ENCODE measurements around the gene UGT8. TPM values are rescaled to one million over a fixed set of nuclear protein-coding genes. Genes with fewer than 3 reads are reported as not detected.

Gene UGT8
- total RNA-seq, 1 experiment from 2014 or later, result 3.4 TPM

- no peaks in the 10 kb centered on the region for H3K4me1 ChIP-seq (ENCODE audit: insufficient read depth, low read length)
- H3K9me2 ChIP-seq (replicated peaks; ENCODE audit: low read length), result no peaks in the 10 kb centered on the region
- BruUV-seq (replicated peaks), result no TSS peak
- TF ChIP-seq EZH2phosphoT487 (IDR thresholded peaks at IDR 0.05; ENCODE audit: borderline replicate concordance, low read length), result no peak
- TF ChIP-seq, protein P1, sequence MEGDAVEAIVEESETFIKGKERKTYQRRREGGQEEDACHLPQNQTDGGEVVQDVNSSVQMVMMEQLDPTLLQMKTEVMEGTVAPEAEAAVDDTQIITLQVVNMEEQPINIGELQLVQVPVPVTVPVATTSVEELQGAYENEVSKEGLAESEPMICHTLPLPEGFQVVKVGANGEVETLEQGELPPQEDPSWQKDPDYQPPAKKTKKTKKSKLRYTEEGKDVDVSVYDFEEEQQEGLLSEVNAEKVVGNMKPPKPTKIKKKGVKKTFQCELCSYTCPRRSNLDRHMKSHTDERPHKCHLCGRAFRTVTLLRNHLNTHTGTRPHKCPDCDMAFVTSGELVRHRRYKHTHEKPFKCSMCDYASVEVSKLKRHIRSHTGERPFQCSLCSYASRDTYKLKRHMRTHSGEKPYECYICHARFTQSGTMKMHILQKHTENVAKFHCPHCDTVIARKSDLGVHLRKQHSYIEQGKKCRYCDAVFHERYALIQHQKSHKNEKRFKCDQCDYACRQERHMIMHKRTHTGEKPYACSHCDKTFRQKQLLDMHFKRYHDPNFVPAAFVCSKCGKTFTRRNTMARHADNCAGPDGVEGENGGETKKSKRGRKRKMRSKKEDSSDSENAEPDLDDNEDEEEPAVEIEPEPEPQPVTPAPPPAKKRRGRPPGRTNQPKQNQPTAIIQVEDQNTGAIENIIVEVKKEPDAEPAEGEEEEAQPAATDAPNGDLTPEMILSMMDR (conservative IDR thresholded peaks at IDR 0.05; ENCODE audit: low read depth, low read length), result no peak
- TF ChIP-seq EZH2 (IDR thresholded peaks at IDR 0.05; ENCODE audit: low read length, unreplicated experiment), result no peak
- no peaks in the 10 kb centered on the region for H4K20me1 ChIP-seq (ENCODE audit: low read length)
- no peaks in the 10 kb centered on the region for H3K27me3 ChIP-seq (ENCODE audit: low read length)
- no peaks in the 10 kb centered on the region for H3K79me2 ChIP-seq (ENCODE audit: low read length)
- DNase-seq, result no peak
- intact Hi-C loops (cut with micrococcal nuclease), result no loop called here
- no peak overlapping the region for H2AFZ ChIP-seq (ENCODE audit: low read length)
- H3F3A ChIP-seq (ENCODE audit: low read length, unreplicated experiment), result no peaks in the 10 kb centered on the region
- ATAC-seq, result no peak
- no peaks in the 10 kb centered on the region for H3K36me3 ChIP-seq (ENCODE audit: low read depth, low read length)
- POLR2A ChIA-PET (ENCODE audit: unreplicated experiment), result no interaction called here
- H3K9me3 ChIP-seq (ENCODE audit: low read length), result no peaks in the 10 kb centered on the region
- no peak overlapping the region for H3K27ac ChIP-seq (ENCODE audit: low read length)
- no peak overlapping the region for H3K4me2 ChIP-seq (ENCODE audit: low read length)
- CTCF ChIA-PET, result no interaction called here
- no peak overlapping the region for H3K4me3 ChIP-seq (ENCODE audit: low read length)
- H3K9ac ChIP-seq (ENCODE audit: low read length), result no peak overlapping the region
Observed at GRCh38 chr4:114642173-114642780, 43.7 kb downstream of the UGT8 start.

- no peak overlapping the region for H3K27ac ChIP-seq (ENCODE audit: low read length)
- TF ChIP-seq, protein P1 (conservative IDR thresholded peaks at IDR 0.05; ENCODE audit: low read depth, low read length), result no peak
- TF ChIP-seq EZH2 (IDR thresholded peaks at IDR 0.05; ENCODE audit: low read length, unreplicated experiment) (no peak), EZH2phosphoT487 (IDR thresholded peaks at IDR 0.05; ENCODE audit: borderline replicate concordance, low read length) (no peak)
- DNase-seq, result no peak
- no peaks in the 10 kb centered on the region for H3K79me2 ChIP-seq (ENCODE audit: low read length)
- ChIA-PET POLR2A (ENCODE audit: unreplicated experiment) (no interaction called here), CTCF (no interaction called here)
- no peaks in the 10 kb centered on the region for H4K20me1 ChIP-seq (ENCODE audit: low read length)
- H3F3A ChIP-seq (ENCODE audit: low read length, unreplicated experiment), result no peaks in the 10 kb centered on the region
- H3K9ac ChIP-seq (ENCODE audit: low read length), result no peak overlapping the region
- no peak overlapping the region for H3K4me2 ChIP-seq (ENCODE audit: low read length)
- H3K9me3 ChIP-seq (ENCODE audit: low read length), result no peaks in the 10 kb centered on the region
- no TSS peak for BruUV-seq (replicated peaks)
- H3K9me2 ChIP-seq (replicated peaks; ENCODE audit: low read length), result no peaks in the 10 kb centered on the region
- no peak for ATAC-seq
- H3K36me3 ChIP-seq (ENCODE audit: low read depth, low read length), result no peaks in the 10 kb centered on the region
- no peak overlapping the region for H2AFZ ChIP-seq (ENCODE audit: low read length)
- no peaks in the 10 kb centered on the region for H3K27me3 ChIP-seq (ENCODE audit: low read length)
- no peak overlapping the region for H3K4me3 ChIP-seq (ENCODE audit: low read length)
- no peaks in the 10 kb centered on the region for H3K4me1 ChIP-seq (ENCODE audit: insufficient read depth, low read length)
- intact Hi-C loops (cut with micrococcal nuclease), result no loop called here
Observed at GRCh38 chr4:114649908-114650307, 51.3 kb downstream of the UGT8 start.

DNA sequence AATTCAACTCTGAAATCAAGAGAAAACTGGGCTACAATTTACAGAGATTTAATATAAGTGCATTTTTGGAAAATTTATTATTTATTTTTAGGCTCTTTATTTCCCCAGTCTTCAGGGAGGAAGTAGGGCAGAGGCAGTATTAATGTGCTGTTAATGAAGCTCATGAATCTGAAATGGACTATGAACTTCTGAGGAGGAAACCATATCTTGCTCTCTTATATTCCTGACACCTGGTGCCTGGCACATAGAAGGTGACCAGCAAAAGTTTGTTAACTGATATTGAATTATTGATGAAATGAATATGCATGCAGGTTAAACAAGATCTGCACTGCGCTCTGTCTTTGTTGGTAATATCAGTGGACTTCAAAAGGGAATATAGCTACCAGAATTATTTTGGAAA, 55.1 kb downstream of the UGT8 start:
- TF ChIP-seq, protein P1 (conservative IDR thresholded peaks at IDR 0.05; ENCODE audit: low read depth, low read length), result no peak
- TF ChIP-seq EZH2 (IDR thresholded peaks at IDR 0.05; ENCODE audit: low read length, unreplicated experiment), result no peak
- no peak for TF ChIP-seq EZH2phosphoT487 (IDR thresholded peaks at IDR 0.05; ENCODE audit: borderline replicate concordance, low read length)
- Histone ChIP-seq H3K4me1 (ENCODE audit: insufficient read depth, low read length) (no peaks in the 10 kb centered on the region), H3K4me2 (ENCODE audit: low read length) (no peak overlapping the region), H3K9me3 (ENCODE audit: low read length) (no peaks in the 10 kb centered on the region), H3K9ac (ENCODE audit: low read length) (no peak overlapping the region), H3F3A (ENCODE audit: low read length, unreplicated experiment) (no peaks in the 10 kb centered on the region), H3K4me3 (ENCODE audit: low read length) (no peak overlapping the region), H3K79me2 (ENCODE audit: low read length) (no peaks in the 10 kb centered on the region), H3K36me3 (ENCODE audit: low read depth, low read length) (no peaks in the 10 kb centered on the region), H3K27me3 (ENCODE audit: low read length) (no peaks in the 10 kb centered on the region), H4K20me1 (ENCODE audit: low read length) (no peaks in the 10 kb centered on the region), H2AFZ (ENCODE audit: low read length) (no peak overlapping the region), H3K27ac (ENCODE audit: low read length) (no peak overlapping the region), H3K9me2 (replicated peaks; ENCODE audit: low read length) (no peaks in the 10 kb centered on the region)
- CTCF ChIA-PET, result interaction anchor here (0.6 kb wide), 1 partner anchor 97 kb away, joined by 3 read pairs; no protein-coding TSS in a partner anchor
- intact Hi-C loops (cut with micrococcal nuclease), result no loop called here
- BruUV-seq (replicated peaks), result no TSS peak
- ATAC-seq (no peak), DNase-seq (no peak)
- POLR2A ChIA-PET (ENCODE audit: unreplicated experiment), result no interaction called here
